GM21526 (cell line): ENCODE data around the gene TBC1D19.
"Not testable (repeated sequence)": the region's sequence is repeated elsewhere in the genome, so short reads cannot be mapped to it uniquely, and the experiment has no call there.

Experiments
- ATAC-seq: cut with Tn5 transposase; IDR thresholded peaks from one replicate; pipeline ENCODE4 v1.9.1; 2021; ENCODE audit warnings: moderate library complexity; ENCODE audit not compliant: unreplicated experiment, low FRiP score

Gene TBC1D19

DNA sequence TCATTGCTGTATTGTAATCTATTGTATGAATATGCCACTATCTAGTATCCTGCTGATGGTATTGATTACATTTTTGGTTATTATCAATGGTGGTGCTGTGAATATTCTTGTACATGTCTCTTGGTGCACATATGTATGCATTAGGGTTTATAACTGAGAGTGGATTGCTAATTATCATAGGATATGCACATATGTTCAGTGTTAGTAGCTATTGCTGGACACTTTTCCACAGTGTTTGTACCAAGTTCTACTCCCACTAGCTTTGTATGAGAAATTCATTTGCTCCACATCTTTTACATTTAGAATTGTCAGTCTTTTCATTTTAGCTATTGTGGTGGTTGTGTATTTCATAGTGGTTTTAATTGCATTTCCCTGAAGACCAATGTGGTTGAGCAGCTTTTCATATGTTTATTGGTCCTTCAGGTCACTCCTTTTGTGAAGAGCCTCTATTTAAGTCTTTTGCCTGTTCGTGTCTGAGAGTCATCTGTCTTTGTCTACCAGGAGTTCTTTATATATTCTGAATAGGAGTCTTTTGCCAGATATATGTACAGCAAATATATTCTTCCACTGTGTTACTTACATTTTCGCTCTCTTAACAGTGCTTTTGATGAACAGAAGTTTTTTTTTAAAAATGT lies 87.1 kb downstream of the TBC1D19 start:
- no peak for ATAC-seq

DNA sequence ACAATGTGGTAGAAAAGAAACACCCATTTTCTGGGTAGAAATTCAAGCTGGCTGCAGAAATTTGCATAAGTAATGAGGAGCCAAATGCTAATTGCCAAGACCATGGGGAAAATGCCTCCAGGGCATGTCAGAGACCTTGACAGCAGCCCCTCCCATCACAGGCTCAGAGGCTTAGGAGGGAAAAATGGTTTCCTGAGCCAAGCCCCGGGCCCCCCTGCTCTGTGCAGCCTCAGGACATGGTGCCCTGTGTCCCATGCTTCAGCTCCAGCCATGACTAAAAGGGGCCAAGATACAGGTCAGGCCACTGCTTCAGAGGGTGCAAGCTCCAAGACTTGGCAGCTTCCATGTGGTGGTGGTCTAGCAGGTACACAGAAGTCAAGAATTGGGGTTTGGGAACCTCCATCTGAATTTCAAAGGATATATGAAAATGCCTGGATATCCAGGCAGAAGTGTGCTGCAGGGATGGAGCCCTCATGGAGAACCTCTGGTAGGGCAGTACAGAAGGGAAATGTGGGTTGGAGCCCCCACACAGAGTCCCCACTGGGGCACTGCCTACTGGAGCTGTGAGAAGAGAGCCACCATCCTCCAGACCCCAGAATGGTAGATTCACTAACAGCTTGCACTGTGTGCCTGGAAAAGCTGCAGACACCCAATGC lies 95.3 kb downstream of the TBC1D19 start:
- not testable (repeated sequence) for ATAC-seq

DNA sequence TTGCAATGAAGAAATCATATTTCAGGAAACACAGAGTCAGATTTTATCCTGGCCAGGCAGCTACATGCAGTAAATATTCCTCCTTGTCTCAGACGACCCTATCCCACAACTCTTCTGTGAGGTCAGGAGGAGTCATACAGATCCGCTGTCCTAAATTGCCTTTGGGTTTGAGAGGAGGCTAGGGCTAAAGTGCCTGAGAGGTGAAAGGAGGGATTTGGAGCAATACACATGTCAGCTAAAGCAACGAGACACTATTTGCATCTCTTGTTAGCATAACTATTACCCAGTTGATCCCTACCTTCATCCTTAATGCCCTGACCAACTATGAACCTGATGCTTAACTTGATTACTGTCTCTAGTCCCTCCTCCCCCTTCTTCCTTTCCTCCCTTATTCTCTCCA lies 98.6 kb downstream of the TBC1D19 start:
- ATAC-seq, result no peak

DNA sequence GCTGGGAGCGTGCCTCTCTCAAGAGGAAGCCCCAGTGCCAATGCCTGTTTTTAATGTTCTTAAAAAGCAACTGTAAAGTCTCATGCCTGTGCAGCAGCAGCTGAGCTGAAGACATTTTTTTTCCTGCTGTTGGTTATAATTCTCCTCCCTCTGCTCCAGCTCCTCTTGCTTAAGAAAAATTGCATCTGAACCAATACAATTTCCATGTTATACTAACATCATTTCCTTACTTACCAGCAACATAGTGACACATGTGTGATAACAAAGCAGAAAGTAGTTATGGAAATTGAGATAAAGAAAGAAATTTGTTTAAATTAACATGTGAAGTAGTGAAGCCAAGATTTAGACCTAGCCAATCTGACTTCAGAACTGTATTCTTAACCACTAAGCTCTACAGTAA lies 101.4 kb downstream of the TBC1D19 start:
- ATAC-seq, result no peak

DNA sequence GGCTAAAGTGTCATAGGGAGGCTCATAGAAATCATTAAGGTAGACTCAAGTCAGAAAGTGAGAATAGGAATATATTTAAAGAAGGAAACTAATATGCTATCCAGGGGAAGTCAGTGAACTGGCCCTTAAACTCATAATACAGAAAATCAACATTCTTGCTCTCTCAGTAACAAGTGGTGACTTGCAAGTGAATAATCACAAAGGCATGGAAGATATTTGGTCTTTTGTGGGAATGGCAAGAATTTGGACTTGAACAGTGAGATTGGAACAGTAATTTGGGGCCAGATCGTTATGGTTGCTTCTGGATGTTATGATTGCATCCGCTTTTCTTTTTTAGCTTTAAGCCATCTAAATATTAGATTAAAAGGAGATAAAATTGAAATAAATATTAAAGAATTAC lies 103.8 kb downstream of the TBC1D19 start:
- no peak for ATAC-seq

DNA sequence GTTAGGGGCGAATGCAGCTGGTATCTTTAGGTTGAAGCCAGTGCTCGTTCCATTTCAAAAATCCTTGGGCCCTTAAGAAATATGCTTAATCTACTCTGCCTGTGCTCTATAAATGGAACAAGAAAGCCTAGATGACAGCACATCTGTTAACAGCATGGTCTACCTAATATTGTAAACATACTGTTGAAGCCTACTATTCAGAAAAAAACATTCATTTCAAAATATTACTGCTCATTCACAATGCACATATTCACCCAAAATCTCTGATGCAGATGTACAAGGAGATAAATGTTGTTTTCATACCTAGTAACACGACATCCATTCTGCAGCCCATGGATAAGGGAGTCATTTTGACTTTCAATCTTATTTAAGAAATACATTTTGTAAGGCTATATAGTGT lies 106.6 kb downstream of the TBC1D19 start:
- no peak for ATAC-seq

DNA sequence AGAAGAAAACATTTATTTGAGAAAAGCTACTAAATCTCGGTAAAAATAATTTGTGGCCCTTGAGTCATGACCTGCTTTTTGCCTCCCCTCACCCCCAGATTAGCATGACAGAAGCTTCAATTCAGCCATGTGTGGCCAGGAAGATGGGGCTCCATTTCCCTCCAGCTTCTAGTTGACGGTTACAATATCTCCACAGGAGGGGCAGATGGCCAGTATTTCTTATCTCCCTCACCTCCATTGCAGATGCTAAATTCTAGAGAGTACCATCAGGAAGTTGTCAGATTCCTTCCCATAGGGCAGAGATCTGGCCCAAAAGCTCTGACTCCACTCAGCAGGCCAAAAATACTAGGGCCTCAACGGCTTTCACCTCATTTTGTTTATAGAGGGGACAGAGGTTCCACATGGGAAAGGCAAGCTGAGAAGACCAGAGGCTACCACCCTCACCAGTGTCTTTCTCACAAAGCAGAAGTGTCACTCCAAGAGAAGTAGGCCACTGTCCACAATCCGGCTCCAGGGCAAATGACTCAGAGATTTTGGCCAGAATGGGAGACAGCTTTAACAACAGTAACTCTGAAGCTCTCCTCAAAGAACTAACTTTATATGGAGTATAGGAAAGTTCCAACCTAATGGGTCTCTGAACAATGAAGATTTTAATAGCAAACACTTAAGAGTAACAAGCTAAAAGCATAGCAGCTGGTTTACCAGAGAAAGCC lies 108.3 kb downstream of the TBC1D19 start:
- ATAC-seq, result no peak

DNA sequence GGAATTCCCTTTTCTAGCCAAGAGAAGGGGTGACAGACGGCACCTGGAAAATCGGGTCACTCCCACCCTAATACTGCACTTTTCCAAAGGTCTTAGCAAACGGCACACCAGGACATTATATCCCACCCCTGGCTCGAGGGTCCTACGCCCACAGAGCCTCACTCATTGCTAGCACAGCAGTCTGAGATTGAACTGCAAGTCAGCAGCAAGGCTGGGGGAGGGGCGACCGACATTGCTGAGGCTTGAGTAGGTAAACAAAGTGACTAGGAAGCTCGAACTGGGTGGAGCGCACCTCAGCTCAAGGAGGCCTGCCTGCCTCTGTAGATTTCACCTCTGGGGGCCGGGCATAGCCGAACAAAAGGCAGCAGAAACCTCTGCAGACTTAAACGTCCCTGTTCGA lies 110.2 kb downstream of the TBC1D19 start:
- ATAC-seq, result not testable (repeated sequence)

DNA sequence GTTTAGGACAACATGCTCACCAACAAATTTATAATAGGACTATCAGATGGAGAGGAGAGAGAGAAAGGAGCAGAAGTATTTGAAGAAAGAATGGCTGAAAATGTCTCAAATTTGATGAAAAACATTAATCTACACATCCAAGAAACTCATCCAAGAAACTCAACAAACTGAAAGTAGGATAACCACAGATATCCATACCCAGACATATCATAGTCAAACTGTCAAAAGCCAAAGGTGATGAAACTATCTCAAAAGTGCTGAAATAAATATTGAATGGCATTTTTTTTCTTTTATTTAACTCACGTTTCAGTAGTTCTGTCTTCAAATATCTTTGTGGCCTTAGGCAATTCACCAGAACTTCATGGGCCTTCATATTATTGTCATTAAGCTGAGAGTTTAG lies 116.2 kb downstream of the TBC1D19 start:
- no peak for ATAC-seq

DNA sequence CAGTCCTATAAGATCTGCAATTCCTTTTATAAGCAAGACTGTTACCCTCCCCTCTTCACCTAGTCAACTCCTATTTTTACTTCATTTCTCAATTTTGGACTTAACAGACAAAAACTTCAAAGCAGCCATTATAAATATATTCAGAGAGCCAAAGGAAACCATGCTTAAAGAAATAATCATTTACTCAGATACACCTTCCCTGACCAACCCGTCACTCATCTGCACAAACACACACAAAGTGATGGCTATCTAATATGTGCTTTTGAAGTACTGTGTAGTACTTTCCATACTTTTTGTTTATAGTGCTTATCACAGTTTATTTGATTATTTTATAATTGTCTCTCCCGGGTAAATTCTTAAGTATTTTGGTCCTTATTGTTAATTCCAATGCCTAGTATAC lies 117.2 kb downstream of the TBC1D19 start:
- ATAC-seq, result no peak

DNA sequence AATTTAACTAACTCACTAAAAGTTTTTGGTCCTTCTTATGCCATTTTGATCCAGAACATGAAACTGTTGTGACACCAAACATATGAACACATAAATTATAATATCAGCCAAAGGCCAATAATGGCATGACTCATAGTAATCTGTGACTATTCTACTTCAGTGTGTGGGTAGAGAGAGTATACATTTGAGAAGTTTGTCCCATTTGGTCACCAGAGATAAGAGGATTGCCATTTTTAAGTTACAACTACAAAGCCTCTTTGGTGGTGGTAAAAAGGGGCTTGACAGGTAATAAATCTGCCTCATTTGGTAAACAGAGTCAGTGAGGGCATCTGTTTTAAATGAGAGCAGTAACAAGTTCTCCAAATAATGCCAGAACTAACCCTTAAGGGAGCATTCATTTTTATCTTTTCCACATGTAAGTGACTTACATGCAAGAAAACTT lies 117.9 kb downstream of the TBC1D19 start:
- ATAC-seq, result no peak

DNA sequence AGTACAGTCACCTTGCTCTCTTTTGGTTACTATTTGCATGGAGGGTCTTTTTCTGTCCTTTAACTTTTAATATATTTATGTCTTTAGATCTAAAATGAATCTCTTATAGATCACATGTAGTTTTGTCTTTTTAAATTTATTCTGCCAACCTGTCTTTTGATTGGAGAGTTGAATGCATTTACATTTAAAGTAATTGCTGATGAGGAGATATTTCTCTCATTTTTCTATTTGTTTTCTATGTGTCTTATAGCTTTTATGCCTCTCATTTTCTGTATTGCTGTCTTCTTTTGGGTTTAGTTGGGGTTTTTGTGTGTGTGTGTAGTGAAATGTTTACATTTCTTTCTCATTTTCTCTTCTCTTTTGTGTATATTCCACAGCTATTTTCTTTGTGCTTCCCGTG lies 123.5 kb downstream of the TBC1D19 start:
- no peak for ATAC-seq

DNA sequence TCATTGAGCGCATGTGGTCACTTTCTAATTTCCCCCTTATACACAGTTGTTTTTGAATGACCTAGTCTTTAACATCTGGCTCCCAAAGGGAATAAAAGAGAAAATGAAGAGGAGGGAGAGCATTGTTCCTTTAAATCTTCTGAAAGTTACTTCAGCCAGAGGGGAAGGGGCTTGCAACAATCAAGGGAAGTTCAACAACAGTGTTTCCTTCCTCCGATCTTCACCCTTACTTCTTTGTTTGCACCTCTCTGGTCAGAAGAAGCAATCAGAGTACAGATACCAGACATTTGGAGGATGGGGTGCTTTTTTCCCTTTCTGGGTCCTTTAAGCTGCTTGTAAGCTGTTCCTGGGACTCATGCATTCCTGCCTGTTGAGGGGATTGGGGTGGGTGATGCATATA lies 125.4 kb downstream of the TBC1D19 start:
- no peak for ATAC-seq

DNA sequence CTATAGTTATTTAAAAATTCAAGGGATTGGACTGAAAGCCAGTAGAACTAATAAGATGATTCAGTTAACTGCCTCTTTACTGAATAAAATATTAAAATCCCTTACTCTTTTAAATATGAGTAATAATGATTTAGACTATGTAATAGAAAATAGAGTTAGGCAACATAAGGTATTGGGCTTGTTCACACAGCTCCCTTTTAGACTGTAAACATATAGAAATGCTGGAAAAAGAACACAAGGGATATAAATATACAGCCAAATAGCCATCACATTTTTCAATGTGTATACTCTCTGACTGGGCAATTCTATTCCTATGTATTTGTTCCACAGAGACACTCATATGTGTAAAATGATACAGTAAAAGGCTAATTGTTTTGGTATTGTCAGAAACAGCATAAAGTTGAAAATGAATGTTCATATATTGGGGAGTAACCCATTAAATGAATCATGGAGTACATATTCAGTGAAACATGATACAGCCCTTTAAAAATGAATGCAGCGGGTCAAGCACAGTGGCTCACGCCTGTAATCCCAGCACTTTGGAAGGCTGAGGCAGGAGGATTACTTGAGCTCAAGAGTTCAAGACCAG lies 129.8 kb downstream of the TBC1D19 start:
- ATAC-seq, result no peak

DNA sequence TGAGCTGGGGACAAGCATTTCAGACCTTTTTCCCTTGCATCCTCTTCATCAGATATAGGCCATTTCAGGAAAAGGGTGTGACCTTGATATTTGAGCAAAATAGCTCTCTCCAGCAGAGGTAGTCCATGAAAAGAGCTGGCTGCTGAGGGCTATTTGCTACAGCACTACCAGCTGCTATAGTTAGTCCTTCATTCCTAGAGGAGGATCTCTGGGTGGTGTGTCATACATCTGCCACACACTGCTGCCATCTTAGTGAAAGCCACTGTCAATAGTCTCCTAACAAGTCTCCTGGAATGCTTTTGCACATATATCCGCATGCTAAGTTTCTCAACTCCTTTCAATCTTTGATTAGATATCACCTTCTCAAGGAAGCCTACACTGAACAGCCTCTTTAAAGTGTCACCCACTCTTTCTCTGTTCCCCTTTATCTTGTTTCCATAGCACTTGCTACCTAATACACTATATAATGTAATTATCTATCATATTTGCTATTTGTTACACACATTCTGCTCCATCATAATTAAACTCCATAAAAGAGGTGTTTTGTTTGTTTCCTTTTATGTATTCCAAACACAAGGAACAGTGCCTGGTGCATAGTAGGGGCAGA lies 131.9 kb downstream of the TBC1D19 start:
- ATAC-seq, result no peak

DNA sequence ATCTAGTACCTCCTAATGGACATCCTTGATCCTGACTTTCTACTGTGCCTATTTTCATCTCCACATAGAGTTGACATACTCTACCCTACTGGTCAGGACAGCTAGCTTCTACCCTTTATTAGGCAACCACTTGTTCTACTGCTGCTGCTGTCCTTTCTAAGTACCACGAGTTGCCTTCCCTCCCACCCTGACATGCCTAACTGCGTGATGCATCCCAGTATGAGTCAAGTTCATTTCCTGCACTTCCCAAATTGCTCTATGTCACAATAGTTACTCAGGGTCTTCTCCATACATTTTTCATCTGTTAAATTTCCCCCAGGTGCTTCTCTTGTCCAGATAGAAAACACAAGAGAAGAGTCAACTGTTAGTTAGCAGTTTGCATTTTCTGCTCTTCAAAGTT lies 133.4 kb downstream of the TBC1D19 start:
- no peak for ATAC-seq

DNA sequence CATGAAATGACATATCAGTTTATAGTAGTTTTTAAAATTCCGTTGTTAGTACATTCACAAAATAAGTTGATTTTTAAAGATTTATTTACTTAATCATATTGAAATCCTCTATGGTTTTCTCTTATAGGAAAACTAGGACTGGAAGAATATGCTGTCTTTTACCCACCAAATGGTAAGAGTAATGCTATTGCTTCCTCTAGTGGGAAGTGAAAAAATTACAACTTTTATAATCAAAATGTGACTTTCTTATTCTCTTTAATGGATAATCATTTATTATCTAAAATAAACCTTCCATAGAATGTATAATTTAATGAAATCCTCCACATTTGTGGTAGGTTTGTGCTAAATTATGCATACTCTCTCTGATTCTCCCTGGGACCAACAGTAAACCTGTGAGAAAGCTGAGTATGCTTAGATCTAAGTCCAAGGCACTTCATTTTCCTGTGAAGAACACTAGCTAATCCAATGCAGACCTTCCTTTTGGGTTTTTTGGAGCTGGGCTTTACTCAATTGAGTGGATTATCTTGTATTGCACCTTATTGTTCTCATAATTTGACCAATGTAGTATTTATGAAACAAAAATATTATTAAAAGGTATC lies 136.2 kb downstream of the TBC1D19 start:
- no peak for ATAC-seq

DNA sequence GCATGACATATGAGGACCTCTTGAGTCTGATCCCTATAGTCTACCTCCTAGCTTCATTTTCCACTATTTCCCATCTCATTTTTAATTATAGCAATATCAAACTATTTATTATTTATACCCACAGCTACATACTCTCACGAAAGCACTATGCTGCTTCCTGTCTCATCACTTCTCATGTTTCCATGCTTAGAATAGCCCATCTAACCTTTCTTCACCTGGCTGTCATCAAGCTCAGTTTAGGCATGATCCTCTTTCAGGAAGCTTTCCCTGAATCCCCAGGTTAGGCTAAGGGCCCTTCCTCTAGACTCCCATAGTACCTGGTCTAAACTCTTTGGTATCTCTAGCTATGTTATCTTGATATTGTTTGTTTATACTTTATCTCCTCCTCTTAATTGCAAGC lies 137.8 kb downstream of the TBC1D19 start:
- ATAC-seq, result no peak

DNA sequence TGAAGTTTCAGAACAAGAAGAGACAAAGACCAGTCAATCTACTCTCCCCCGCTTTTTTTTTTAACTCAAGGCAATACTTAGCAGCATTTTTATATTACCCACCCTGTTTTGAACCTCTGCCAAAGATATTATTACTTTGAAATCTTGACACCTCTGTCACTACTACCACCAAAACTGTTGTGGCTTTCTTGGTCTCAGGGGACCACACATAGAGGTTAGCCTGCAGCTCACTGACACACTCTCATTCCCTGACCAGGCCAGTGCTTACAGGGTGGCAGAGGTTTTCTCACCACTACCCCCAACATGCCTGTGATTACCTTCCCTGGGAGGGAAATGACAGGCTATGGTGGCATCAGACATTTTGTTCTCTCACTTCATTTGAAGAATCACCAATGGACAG lies 139.3 kb downstream of the TBC1D19 start:
- ATAC-seq, result peak; percentile 73

DNA sequence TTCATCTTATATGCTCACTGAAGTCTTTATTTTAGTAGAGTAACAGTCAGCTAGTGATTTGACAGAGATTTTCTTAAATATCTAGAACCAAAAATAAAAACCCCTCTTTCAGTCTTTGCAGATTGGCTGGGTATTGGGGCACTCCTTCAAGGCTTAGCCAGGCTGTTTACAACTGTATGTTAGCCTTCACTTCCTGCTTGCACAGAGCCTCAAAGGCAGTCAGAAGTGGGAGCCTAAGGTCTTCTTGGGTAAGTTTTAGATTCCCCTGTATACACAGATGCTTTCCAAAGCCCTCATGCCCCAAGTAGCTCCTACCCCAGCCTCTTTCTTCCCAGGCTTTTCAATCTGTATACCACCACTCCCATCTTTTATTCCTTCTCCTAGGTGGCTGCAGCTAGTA lies 140.7 kb downstream of the TBC1D19 start:
- no peak for ATAC-seq
